ENCODE measurements around the gene SERGEF. TPM values are rescaled to one million over a fixed set of nuclear protein-coding genes. Genes with fewer than 3 reads are reported as not detected.

Gene SERGEF
- total and polyA plus RNA-seq, 2 of the 13 experiments (the other 11 are each of a cell fraction or from before 2014, with no cell fraction given), result 54.5 to 114 TPM

GRCh38 chr11:18050848-18051247, 38.0 kb upstream of the SERGEF start:
- TF ChIP-seq ATF4 (CRISPR knock-in tag; IDR thresholded peaks at IDR 0.05) (no peak), ZFP82 (CRISPR knock-in tag; IDR thresholded peaks at IDR 0.05; ENCODE audit: borderline replicate concordance) (no peak), SALL2 (CRISPR knock-in tag; IDR thresholded peaks at IDR 0.05) (no peak), STAG1 (CRISPR knock-in tag; IDR thresholded peaks at IDR 0.05) (no peak), ZNF354B (CRISPR knock-in tag; IDR thresholded peaks at IDR 0.05) (no peak), ZBTB42 (CRISPR knock-in tag; IDR thresholded peaks at IDR 0.05) (no peak), SKI (IDR thresholded peaks at IDR 0.05; ENCODE audit: partially characterized antibody) (no peak)
- ChIA-PET POLR2A (no interaction called here), CTCF (ENCODE audit: low intra/inter-chr PET ratio, low total read pairs) (no interaction called here)
- Histone ChIP-seq H4K20me1 (ENCODE audit: insufficient read depth, low read length) (no peaks in the 10 kb centered on the region), H3K79me2 (ENCODE audit: insufficient read depth, low read length) (no peaks in the 10 kb centered on the region), H2AFZ (ENCODE audit: low read length) (no peak overlapping the region), H3K27me3 (ENCODE audit: control insufficient read depth in 1 of 2, insufficient read depth in 2 of 2, low read length in 2 of 2) (0 out of 5 replicates have a peak, but pooled peaks cover 0 to 2% of the 10 kb centered on the region in 2 experiments), H3K9ac (ENCODE audit: insufficient read depth, low read depth, low read length) (no peak overlapping the region), H3K4me1 (ENCODE audit: insufficient read depth, low read length) (no peaks in the 10 kb centered on the region), H3K4me3 (replicated peaks in 1 of 3; ENCODE audit: insufficient read depth in 1 of 3, low read depth in 2 of 3, low read length in 3 of 3) (no peak overlapping the region), H3K9me3 (ENCODE audit: low read length) (no peaks in the 10 kb centered on the region), H3K36me3 (replicated peaks in 1 of 2; ENCODE audit: control insufficient read depth in 1 of 2, insufficient read depth in 2 of 2, low read length in 2 of 2) (no peaks in the 10 kb centered on the region), H3K4me2 (ENCODE audit: low read depth, low read length) (no peak overlapping the region), H3K27ac (ENCODE audit: extremely low read length, insufficient read depth, low read length) (no peak overlapping the region)
- ATAC-seq (no peak), FAIRE-seq (no peak), DNase-seq (ENCODE audit: low spot score) (no peak)
- BruUV-seq (replicated peaks), result no TSS peak
- in situ Hi-C loops (cut with HindIII; ENCODE audit: extremely low pct_ligation_motif_present, low pct_unique_long_range_greater_than_20kb), result no loop called here
- WGBS (ENCODE audit: low lambda C conversion rate), result 94% methylated on average over 2 of the region's 2 CpGs
- intact Hi-C loops (cut with micrococcal nuclease; ENCODE audit: unreplicated experiment), result no loop called here

- H3K4me1 ChIP-seq (ENCODE audit: insufficient read depth, low read length), result no peaks in the 10 kb centered on the region
- intact Hi-C loops (cut with micrococcal nuclease; ENCODE audit: unreplicated experiment) (no loop called here), in situ Hi-C loops (cut with HindIII; ENCODE audit: extremely low pct_ligation_motif_present, low pct_unique_long_range_greater_than_20kb) (no loop called here)
- no peak within 1 kb of the TSS for H2AFZ ChIP-seq (ENCODE audit: low read length)
- H3K27ac ChIP-seq (ENCODE audit: extremely low read length, insufficient read depth, low read length), result no peak within 1 kb of the TSS
- no peak for DNase-seq (ENCODE audit: low spot score)
- H3K9me3 ChIP-seq (ENCODE audit: low read length), result no peaks in the 10 kb centered on the region
- no peak for FAIRE-seq
- H3K9ac ChIP-seq (ENCODE audit: insufficient read depth, low read depth, low read length), result no peak within 1 kb of the TSS; the same call in 1 of the 2 replicates
- H3K4me3 ChIP-seq (replicated peaks in 1 of 3; ENCODE audit: insufficient read depth in 1 of 3, low read depth in 2 of 3, low read length in 3 of 3), result peak within 1 kb of the TSS; percentile 6 to 28 (median 13); a peak in 2 of 6 replicates
- peak; percentile 98 for ATAC-seq
- no TSS peak for BruUV-seq (replicated peaks)
- H3K27me3 ChIP-seq (ENCODE audit: control insufficient read depth in 1 of 2, insufficient read depth in 2 of 2, low read length in 2 of 2), result 0 out of 5 replicates have a peak, but pooled peaks cover 0 to 6% of the 10 kb centered on the region in 2 experiments
- no peaks in the 10 kb centered on the region for H3K36me3 ChIP-seq (replicated peaks in 1 of 2; ENCODE audit: control insufficient read depth in 1 of 2, insufficient read depth in 2 of 2, low read length in 2 of 2)
- no peaks in the 10 kb centered on the region for H3K79me2 ChIP-seq (ENCODE audit: insufficient read depth, low read length)
- peak within 1 kb of the TSS; percentile 62 for H3K4me2 ChIP-seq (ENCODE audit: low read depth, low read length)
- ChIA-PET POLR2A (no interaction called here), CTCF (ENCODE audit: low intra/inter-chr PET ratio, low total read pairs) (no interaction called here)
- no peaks in the 10 kb centered on the region for H4K20me1 ChIP-seq (ENCODE audit: insufficient read depth, low read length)
- WGBS (ENCODE audit: low lambda C conversion rate), result 77% methylated on average over 17 of the region's 36 CpGs
- peak; percentile 85 for TF ChIP-seq ZNF777 (CRISPR knock-in tag; IDR thresholded peaks at IDR 0.05)
- 0 out of 2 replicates have a peak, but pooled peaks have one; percentile 29 for TF ChIP-seq MAX (IDR thresholded peaks at IDR 0.05)
- TF ChIP-seq ZFY (CRISPR knock-in tag; IDR thresholded peaks at IDR 0.05), result no peak
- 0 out of 2 replicates have a peak, but pooled peaks have one; percentile 43 for TF ChIP-seq SMAD9 (CRISPR knock-in tag; IDR thresholded peaks at IDR 0.05)
- TF ChIP-seq NFYB (CRISPR knock-in tag; IDR thresholded peaks at IDR 0.05), result peak; percentile 40; the same call in 1 of the 2 replicates
- TF ChIP-seq DRAP1 (CRISPR knock-in tag; IDR thresholded peaks at IDR 0.05), result peak; percentile 32; the same call in 1 of the 2 replicates
- no peak for TF ChIP-seq ZNF431 (CRISPR knock-in tag; IDR thresholded peaks at IDR 0.05; ENCODE audit: borderline replicate concordance, low read depth)
Measured at GRCh38 chr11:18046116-18046777, 33.4 kb upstream of the SERGEF start, which contains the start of gene TPH1. Gene TPH1 (minus strand): TSS chr11:18046269. CDS start chr11:18040762, 5,507 bp downstream.
